PC-9 (cell line): ENCODE results near the gene BNIP3. TPM values are rescaled to one million over a fixed set of nuclear protein-coding genes. Genes with fewer than 3 reads are reported as not detected.

Source experiments
- BruUV-seq: library from RNA; stranded (reverse); fragments of 400-500 nt; replicated peaks from 2 replicates; lab custom pipeline; 2021; lab: Mats Ljungman, UMichigan
- CTCF ChIA-PET: fragments of 300-600 bp; sonication (Branson Sonifier 250); formaldehyde crosslinking; loops from one replicate; lab custom pipeline; 2022; ENCODE audit warnings: antibody characterized with exemption; lab: Charles Lee
- POLR2A ChIA-PET: fragments of 300-600 bp; sonication (Branson Sonifier 250); formaldehyde crosslinking; loops from one replicate; lab custom pipeline; 2022; ENCODE audit warnings: antibody characterized with exemption; ENCODE audit not compliant: unreplicated experiment; lab: Charles Lee
- DNase-seq, 2 experiments: peaks; one replicate each; pipeline versions ENCODE4 v3.0.0 to v3.0.0-alpha.2; 2015 to 2022; ENCODE audit warnings: mixed read lengths in 1 of 2
- H2AFZ ChIP-seq: fragments of 200-600 bp; sonication (generic); 2 replicates; pipeline ENCODE4 v1.8.1; 2017; ENCODE audit warnings: antibody characterized with exemption
- H3F3A ChIP-seq: fragments of 200-600 bp; sonication (generic); 2 replicates; pipeline ENCODE4 v1.8.1; 2017; ENCODE audit warnings: antibody characterized with exemption, mild to moderate bottlenecking, low read depth; ENCODE audit not compliant: insufficient read depth
- H3K27ac ChIP-seq: fragments of 200-600 bp; sonication (generic); 2 replicates; pipeline ENCODE4 v1.6.1; 2016; ENCODE audit warnings: mixed run types
- H3K27me3 ChIP-seq: fragments of 200-600 bp; sonication (generic); 2 replicates; pipeline ENCODE4 v1.6.1; 2016; ENCODE audit warnings: low read depth, mixed run types; ENCODE audit not compliant: insufficient read depth
- H3K36me3 ChIP-seq: fragments of 200-600 bp; sonication (generic); 2 replicates; pipeline ENCODE4 v1.6.1; 2016; ENCODE audit warnings: low read depth, mixed run types
- H3K4me1 ChIP-seq: fragments of 200-600 bp; sonication (generic); replicated peaks from 2 replicates; pipeline ENCODE4 v1.6.1; 2016; ENCODE audit warnings: mixed run types; ENCODE audit not compliant: insufficient read depth
- H3K4me2 ChIP-seq: fragments of 200-600 bp; sonication (generic); 2 replicates; pipeline ENCODE4 v1.6.1; 2017; ENCODE audit warnings: mixed run types
- H3K4me3 ChIP-seq: fragments of 200-600 bp; sonication (generic); 2 replicates; pipeline ENCODE4 v1.6.1; 2016; ENCODE audit warnings: mixed run types
- H3K79me2 ChIP-seq: fragments of 200-600 bp; sonication (generic); 2 replicates; pipeline ENCODE4 v1.6.1; 2017; ENCODE audit warnings: low read depth, mixed run types
- H3K9me2 ChIP-seq: fragments of 200-600 bp; sonication (generic); 2 replicates; pipeline ENCODE4 v1.8.1; 2017; ENCODE audit warnings: mild to moderate bottlenecking; ENCODE audit not compliant: insufficient read depth
- H3K9me3 ChIP-seq: fragments of 200-600 bp; sonication (generic); 2 replicates; pipeline ENCODE4 v1.8.1; 2016; ENCODE audit warnings: low read depth; ENCODE audit not compliant: insufficient read depth
- H4K20me1 ChIP-seq: fragments of 200-600 bp; sonication (generic); 2 replicates; pipeline ENCODE4 v1.8.1; 2017; ENCODE audit not compliant: insufficient read depth
- EZH2 ChIP-seq: fragments of 200-600 bp; sonication (generic); IDR thresholded peaks from 2 replicates; pipeline ENCODE4 v1.8.0; 2017; ENCODE audit warnings: antibody characterized with exemption, low read depth
- intact Hi-C: fragments of 100-400 bp; cut with micrococcal nuclease; formaldehyde crosslinking; loops from one replicate; pipeline ENCODE4 v1.10.0; 2022; ENCODE audit not compliant: unreplicated experiment
- total RNA-seq: library from RNA; stranded (reverse); gene quantifications from 2 replicates; pipeline ENCODE4 v1.2.3, GENCODE V29; 2021
- TF ChIP-seq, protein P1 (sequence below): fragments of 200-600 bp; sonication (generic); conservative IDR thresholded peaks from 2 replicates; pipeline ENCODE4 v1.6.1; 2017; ENCODE audit warnings: mixed run types, antibody characterized with exemption, mild to moderate bottlenecking, moderate library complexity

The BNIP3 gene
- total RNA-seq, 1 experiment from 2014 or later: 21.0 TPM

DNA sequence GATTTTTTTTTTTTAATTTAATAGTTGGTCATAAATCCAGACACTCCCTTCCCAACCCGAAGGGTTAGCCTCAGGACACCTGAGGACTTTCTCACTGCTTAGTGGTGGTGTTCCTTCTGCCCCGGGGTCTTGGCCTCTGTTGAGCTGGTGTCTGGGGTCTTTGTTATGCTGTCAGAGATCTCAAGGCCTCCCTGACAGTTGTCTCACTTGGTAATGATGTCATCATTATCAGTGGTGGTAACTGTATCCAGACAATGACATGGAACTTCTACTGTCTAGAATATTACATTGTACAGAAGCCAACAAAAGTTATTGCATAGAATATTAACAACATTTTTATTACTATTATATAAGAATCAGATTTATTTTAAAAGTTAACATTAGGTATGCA is 48.0 kb downstream of the BNIP3 start:
- POLR2A ChIA-PET: no interaction called here
- H3K4me3 ChIP-seq: no peak overlapping the region
- no TSS peak for BruUV-seq
- no peaks in the 10 kb centered on the region for H3K36me3 ChIP-seq
- no peaks in the 10 kb centered on the region for H3K9me3 ChIP-seq
- peaks cover 34% of the 10 kb centered on the region for H3K79me2 ChIP-seq
- H3F3A ChIP-seq: no peaks in the 10 kb centered on the region
- no peak for DNase-seq
- H3K27ac ChIP-seq: no peak overlapping the region
- H3K4me1 ChIP-seq: no peaks in the 10 kb centered on the region
- no peaks in the 10 kb centered on the region; the same call in 1 of the 2 replicates for H4K20me1 ChIP-seq
- no peaks in the 10 kb centered on the region for H3K27me3 ChIP-seq
- no peak for TF ChIP-seq EZH2
- TF ChIP-seq, protein P1, sequence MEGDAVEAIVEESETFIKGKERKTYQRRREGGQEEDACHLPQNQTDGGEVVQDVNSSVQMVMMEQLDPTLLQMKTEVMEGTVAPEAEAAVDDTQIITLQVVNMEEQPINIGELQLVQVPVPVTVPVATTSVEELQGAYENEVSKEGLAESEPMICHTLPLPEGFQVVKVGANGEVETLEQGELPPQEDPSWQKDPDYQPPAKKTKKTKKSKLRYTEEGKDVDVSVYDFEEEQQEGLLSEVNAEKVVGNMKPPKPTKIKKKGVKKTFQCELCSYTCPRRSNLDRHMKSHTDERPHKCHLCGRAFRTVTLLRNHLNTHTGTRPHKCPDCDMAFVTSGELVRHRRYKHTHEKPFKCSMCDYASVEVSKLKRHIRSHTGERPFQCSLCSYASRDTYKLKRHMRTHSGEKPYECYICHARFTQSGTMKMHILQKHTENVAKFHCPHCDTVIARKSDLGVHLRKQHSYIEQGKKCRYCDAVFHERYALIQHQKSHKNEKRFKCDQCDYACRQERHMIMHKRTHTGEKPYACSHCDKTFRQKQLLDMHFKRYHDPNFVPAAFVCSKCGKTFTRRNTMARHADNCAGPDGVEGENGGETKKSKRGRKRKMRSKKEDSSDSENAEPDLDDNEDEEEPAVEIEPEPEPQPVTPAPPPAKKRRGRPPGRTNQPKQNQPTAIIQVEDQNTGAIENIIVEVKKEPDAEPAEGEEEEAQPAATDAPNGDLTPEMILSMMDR: no peak
- CTCF ChIA-PET: no interaction called here
- no peak overlapping the region for H2AFZ ChIP-seq
- no peak overlapping the region for H3K4me2 ChIP-seq
- no peaks in the 10 kb centered on the region for H3K9me2 ChIP-seq
- intact Hi-C loops: no loop called here

DNA sequence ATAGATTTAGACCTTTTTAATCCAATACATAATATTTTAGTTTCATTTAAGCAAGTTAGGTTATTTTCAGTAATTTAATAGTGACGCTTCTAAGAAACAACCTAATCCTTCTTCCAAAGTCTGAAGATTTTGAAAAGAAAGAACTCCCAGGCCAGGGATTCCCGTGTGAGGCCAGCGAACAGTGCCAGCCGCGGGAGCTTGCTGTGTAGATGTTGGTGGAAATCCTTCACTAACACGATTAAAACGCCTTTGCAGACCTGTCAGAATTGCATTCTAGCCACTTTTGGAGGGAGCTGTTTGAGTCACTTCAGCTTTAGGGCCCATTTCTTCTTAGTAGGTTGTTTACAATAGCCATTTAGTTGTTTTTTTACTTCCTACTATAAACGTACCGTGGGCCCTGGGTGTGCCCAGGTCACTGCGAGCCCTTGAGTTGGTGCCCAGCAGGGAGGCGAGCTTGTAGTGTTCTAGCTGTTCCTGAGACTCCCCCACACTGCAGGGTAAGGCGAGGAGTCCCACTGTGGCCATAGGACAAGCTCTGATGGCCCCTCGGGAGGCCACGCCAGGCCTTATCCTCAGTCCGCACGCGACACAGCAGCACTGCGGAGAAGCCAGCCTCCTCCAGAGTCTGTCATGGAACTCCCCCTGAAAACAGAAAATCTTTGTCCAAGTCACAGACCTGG is 48.6 kb downstream of the BNIP3 start:
- ChIA-PET CTCF (no interaction called here), POLR2A (no interaction called here)
- peaks cover 5% of the 10 kb centered on the region for H4K20me1 ChIP-seq
- no peaks in the 10 kb centered on the region for H3K4me1 ChIP-seq
- H3K27me3 ChIP-seq: no peaks in the 10 kb centered on the region
- DNase-seq: no peak
- no peak overlapping the region for H3K4me3 ChIP-seq
- no peak overlapping the region for H3K27ac ChIP-seq
- BruUV-seq: no TSS peak
- peaks cover 39% of the 10 kb centered on the region for H3K79me2 ChIP-seq
- no peak overlapping the region for H2AFZ ChIP-seq
- H3K36me3 ChIP-seq: no peaks in the 10 kb centered on the region
- H3K9me3 ChIP-seq: no peaks in the 10 kb centered on the region
- intact Hi-C loops: no loop called here
- no peaks in the 10 kb centered on the region for H3K9me2 ChIP-seq
- no peak for TF ChIP-seq EZH2
- TF ChIP-seq, protein P1: no peak
- H3K4me2 ChIP-seq: no peak overlapping the region
- no peaks in the 10 kb centered on the region for H3F3A ChIP-seq

DNA sequence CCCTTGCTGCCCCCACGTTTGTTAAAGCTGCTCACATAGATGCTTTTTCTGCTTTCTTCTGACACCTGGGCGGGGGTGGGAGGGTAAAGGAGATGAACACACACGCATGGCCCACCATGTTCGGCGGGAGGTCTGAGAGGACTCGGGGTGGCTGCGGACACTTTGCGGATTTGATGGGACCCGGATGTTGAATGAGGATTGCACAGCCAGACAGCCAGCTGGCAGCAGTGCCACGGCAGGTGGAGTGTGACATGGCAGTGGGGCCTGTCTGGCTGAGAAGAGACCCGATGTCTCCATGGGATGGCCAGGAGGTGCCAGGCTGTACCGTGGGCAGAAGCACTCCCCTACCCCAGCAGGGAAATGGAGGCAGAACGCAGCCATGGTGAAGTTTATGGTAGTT is 49.7 kb downstream of the BNIP3 start:
- Histone ChIP-seq H3K9me2 (no peaks in the 10 kb centered on the region), H3K79me2 (peaks cover 51% of the 10 kb centered on the region), H3K27ac (no peak overlapping the region), H3K27me3 (no peaks in the 10 kb centered on the region), H3K4me2 (no peak overlapping the region), H3K4me1 (no peaks in the 10 kb centered on the region), H3K4me3 (no peak overlapping the region), H3F3A (no peaks in the 10 kb centered on the region), H3K36me3 (no peaks in the 10 kb centered on the region), H2AFZ (no peak overlapping the region), H4K20me1 (peaks cover 8% of the 10 kb centered on the region), H3K9me3 (no peaks in the 10 kb centered on the region)
- TF ChIP-seq, protein P1: no peak
- no peak for TF ChIP-seq EZH2
- no peak for DNase-seq
- intact Hi-C loops: no loop called here
- CTCF ChIA-PET: no interaction called here
- no TSS peak for BruUV-seq
- POLR2A ChIA-PET: no interaction called here
